HepG2 (cell line): Measurements from ENCODE around the gene CTU2. TPM values are rescaled to one million over a fixed set of nuclear protein-coding genes. Genes with fewer than 3 reads are reported as not detected.

Experiments used
- ARNT ChIP-seq: fragments of 450-650 bp; IDR thresholded peaks from 2 replicates; pipeline ENCODE4 v1.6.1; 2017
- CEBPZ ChIP-seq: IDR thresholded peaks from 2 replicates; pipeline ENCODE4 v1.6.1; 2012; ENCODE audit warnings: low read length, improper control_type of control experiment
- GLI4 ChIP-seq: sonication (generic); formaldehyde crosslinking; IDR thresholded peaks from 2 replicates; pipeline ENCODE4 v1.5.1; 2020; ENCODE audit warnings: missing genetic modification reagents, mild to moderate bottlenecking, moderate library complexity, borderline replicate concordance
- KLF11 ChIP-seq: IDR thresholded peaks from 2 replicates; pipeline ENCODE4 v1.6.1; 2016; ENCODE audit warnings: missing compliant biosample characterization
- KLF13 ChIP-seq: sonication (generic); formaldehyde crosslinking; IDR thresholded peaks from 2 replicates; pipeline ENCODE4 v1.4.0; 2020; ENCODE audit warnings: mild to moderate bottlenecking, missing genetic modification reagents
- MYC ChIP-seq: sonication (generic); formaldehyde crosslinking; IDR thresholded peaks from 2 replicates; pipeline ENCODE4 v1.9.0; 2021; ENCODE audit warnings: missing genetic modification reagents, borderline replicate concordance
- NFE2L1 ChIP-seq: sonication (generic); formaldehyde crosslinking; IDR thresholded peaks from 2 replicates; pipeline ENCODE4 v1.4.0; 2020; ENCODE audit warnings: missing genetic modification reagents, mild to moderate bottlenecking, borderline replicate concordance
- NKX3-1 ChIP-seq: sonication (generic); formaldehyde crosslinking; IDR thresholded peaks from 2 replicates; pipeline ENCODE4 v1.5.0; 2020; ENCODE audit warnings: missing genetic modification reagents
- NR2F2 ChIP-seq: IDR thresholded peaks from 2 replicates; pipeline ENCODE4 v1.6.1; 2012; ENCODE audit warnings: low read depth, inconsistent platforms, borderline replicate concordance
- PHF20 ChIP-seq: sonication (generic); formaldehyde crosslinking; IDR thresholded peaks from 2 replicates; pipeline ENCODE4 v1.5.0; 2020; ENCODE audit warnings: mild to moderate bottlenecking, missing genetic modification reagents
- RFXANK ChIP-seq: IDR thresholded peaks from 2 replicates; pipeline ENCODE4 v1.6.1; 2016
- SETDB1 ChIP-seq: sonication (generic); formaldehyde crosslinking; IDR thresholded peaks from 2 replicates; pipeline ENCODE4 v1.5.1; 2020; ENCODE audit warnings: missing genetic modification reagents, mild to moderate bottlenecking, borderline replicate concordance
- TAF15 ChIP-seq: fragments of 200-400 bp; formaldehyde crosslinking; IDR thresholded peaks from one replicate; pipeline ENCODE4 v1.6.1; 2018; ENCODE audit warnings: mild to moderate bottlenecking, low read depth, low read length; ENCODE audit not compliant: poor library complexity, severe bottlenecking
- ZBTB20 ChIP-seq: sonication (generic); formaldehyde crosslinking; IDR thresholded peaks from 2 replicates; pipeline ENCODE4 v1.8.1; 2023; ENCODE audit warnings: missing genetic modification reagents, low read depth, mild to moderate bottlenecking, borderline replicate concordance
- ZFP1 ChIP-seq: IDR thresholded peaks from 2 replicates; pipeline ENCODE4 v1.6.1; 2016
- ZKSCAN8 ChIP-seq: IDR thresholded peaks from 2 replicates; pipeline ENCODE4 v1.6.1; 2016; ENCODE audit warnings: borderline replicate concordance, missing genetic modification reagents, missing compliant biosample characterization
- ZMAT3 ChIP-seq: sonication (generic); formaldehyde crosslinking; conservative IDR thresholded peaks from 2 replicates; pipeline ENCODE4 v1.7.0; 2021; ENCODE audit warnings: missing genetic modification reagents
- ZNF292 ChIP-seq: sonication (generic); formaldehyde crosslinking; IDR thresholded peaks from 2 replicates; pipeline ENCODE4 v1.8.1; 2022; ENCODE audit warnings: mild to moderate bottlenecking, low read depth, missing genetic modification reagents, borderline replicate concordance
- ZNF496 ChIP-seq: sonication (generic); formaldehyde crosslinking; IDR thresholded peaks from 2 replicates; pipeline ENCODE4 v1.8.1; 2023; ENCODE audit warnings: mild to moderate bottlenecking, moderate library complexity, missing genetic modification reagents; ENCODE audit not compliant: insufficient replicate concordance
- ZNF510 ChIP-seq: sonication (generic); formaldehyde crosslinking; IDR thresholded peaks from 2 replicates; pipeline ENCODE4 v1.4.0; 2020; ENCODE audit warnings: low read depth, mild to moderate bottlenecking, missing genetic modification reagents
- ZNF557 ChIP-seq: sonication (generic); formaldehyde crosslinking; IDR thresholded peaks from 2 replicates; pipeline ENCODE4 v1.4.0; 2020; ENCODE audit warnings: missing genetic modification reagents
- ZNF746 ChIP-seq: sonication (generic); formaldehyde crosslinking; IDR thresholded peaks from 2 replicates; pipeline ENCODE4 v1.8.0; 2022; ENCODE audit warnings: mild to moderate bottlenecking, missing genetic modification reagents
- polyA plus RNA-seq, 8 experiments: library from polyadenylated mRNA; depleted of rRNA in 3 of 8; stranded (reverse) in 7 of 8; unstranded in 1 of 8; fragments of >200 nt; fragmentation: Illumina TruSeq in 4 of 8; extraction: Trizol in 4 of 8; gene quantifications; 2 replicates each; pipeline versions ENCODE4 v1.2.1 to v1.2.3, GENCODE V29; 2011 to 2016; ENCODE audit warnings: low read depth in 4 of 8, missing spikeins in 1 of 8, mixed read lengths in 1 of 8; ENCODE audit not compliant: insufficient read depth in 1 of 8
- total RNA-seq, 5 experiments: library from RNA; depleted of rRNA; stranded (reverse); fragments of >200 nt; fragmentation: Illumina TruSeq; extraction: Trizol; gene quantifications; 2 replicates each; pipeline ENCODE4 v1.2.3, GENCODE V29; 2016; ENCODE audit warnings: low read depth in 1 of 5
- TF ChIP-seq, protein P1 (sequence below): fragments of 450-650 bp; IDR thresholded peaks from 2 replicates; pipeline ENCODE4 v1.6.1; 2016
- TF ChIP-seq, protein P2 (sequence below): sonication (generic); formaldehyde crosslinking; IDR thresholded peaks from 2 replicates; pipeline ENCODE4 v1.4.0; 2020; ENCODE audit warnings: missing genetic modification reagents, borderline replicate concordance

Gene CTU2
- total and polyA plus RNA-seq, 2 of the 13 experiments (the other 11 are each of a cell fraction or from before 2014, with no cell fraction given) = 13.3 to 21.9 TPM

GRCh38 chr16:88759245-88759975, 53.1 kb downstream of the CTU2 start (continued):
- TF ChIP-seq NFE2L1 (CRISPR knock-in tag) (no peak), RFXANK (CRISPR knock-in tag) (0 out of 2 replicates have a peak, but pooled peaks have one; percentile 73), CEBPZ (no peak), ZNF496 (CRISPR knock-in tag) (no peak), ARNT (no peak), GLI4 (CRISPR knock-in tag) (no peak; the same call in 1 of the 2 replicates), ZNF292 (CRISPR knock-in tag) (peak; percentile 36; the same call in 1 of the 2 replicates), NR2F2 (no peak), MYC (CRISPR knock-in tag) (peak; percentile 61), ZNF746 (CRISPR knock-in tag) (peak; percentile 28; the same call in 1 of the 2 replicates), PHF20 (peak; percentile 65), KLF11 (CRISPR knock-in tag) (no peak; the same call in 1 of the 2 replicates), ZFP1 (CRISPR knock-in tag) (peak; percentile 90), SETDB1 (CRISPR knock-in tag) (no peak), ZKSCAN8 (CRISPR knock-in tag) (peak; percentile 84; the same call in 1 of the 2 replicates), ZMAT3 (CRISPR knock-in tag) (no peak), TAF15 (peak; percentile 83), NKX3-1 (CRISPR knock-in tag) (no peak), ZBTB20 (CRISPR knock-in tag) (no peak; the same call in 1 of the 2 replicates), ZNF557 (CRISPR knock-in tag) (peak; percentile 38), ZNF510 (CRISPR knock-in tag) (no peak; the same call in 1 of the 2 replicates), KLF13 (CRISPR knock-in tag) (no peak)
- TF ChIP-seq, protein P1, sequence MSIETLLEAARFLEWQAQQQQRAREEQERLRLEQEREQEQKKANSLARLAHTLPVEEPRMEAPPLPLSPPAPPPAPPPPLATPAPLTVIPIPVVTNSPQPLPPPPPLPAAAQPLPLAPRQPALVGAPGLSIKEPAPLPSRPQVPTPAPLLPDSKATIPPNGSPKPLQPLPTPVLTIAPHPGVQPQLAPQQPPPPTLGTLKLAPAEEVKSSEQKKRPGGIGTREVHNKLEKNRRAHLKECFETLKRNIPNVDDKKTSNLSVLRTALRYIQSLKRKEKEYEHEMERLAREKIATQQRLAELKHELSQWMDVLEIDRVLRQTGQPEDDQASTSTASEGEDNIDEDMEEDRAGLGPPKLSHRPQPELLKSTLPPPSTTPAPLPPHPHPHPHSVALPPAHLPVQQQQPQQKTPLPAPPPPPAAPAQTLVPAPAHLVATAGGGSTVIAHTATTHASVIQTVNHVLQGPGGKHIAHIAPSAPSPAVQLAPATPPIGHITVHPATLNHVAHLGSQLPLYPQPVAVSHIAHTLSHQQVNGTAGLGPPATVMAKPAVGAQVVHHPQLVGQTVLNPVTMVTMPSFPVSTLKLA = peak; percentile 41; the same call in 1 of the 2 replicates
- TF ChIP-seq, protein P2, sequence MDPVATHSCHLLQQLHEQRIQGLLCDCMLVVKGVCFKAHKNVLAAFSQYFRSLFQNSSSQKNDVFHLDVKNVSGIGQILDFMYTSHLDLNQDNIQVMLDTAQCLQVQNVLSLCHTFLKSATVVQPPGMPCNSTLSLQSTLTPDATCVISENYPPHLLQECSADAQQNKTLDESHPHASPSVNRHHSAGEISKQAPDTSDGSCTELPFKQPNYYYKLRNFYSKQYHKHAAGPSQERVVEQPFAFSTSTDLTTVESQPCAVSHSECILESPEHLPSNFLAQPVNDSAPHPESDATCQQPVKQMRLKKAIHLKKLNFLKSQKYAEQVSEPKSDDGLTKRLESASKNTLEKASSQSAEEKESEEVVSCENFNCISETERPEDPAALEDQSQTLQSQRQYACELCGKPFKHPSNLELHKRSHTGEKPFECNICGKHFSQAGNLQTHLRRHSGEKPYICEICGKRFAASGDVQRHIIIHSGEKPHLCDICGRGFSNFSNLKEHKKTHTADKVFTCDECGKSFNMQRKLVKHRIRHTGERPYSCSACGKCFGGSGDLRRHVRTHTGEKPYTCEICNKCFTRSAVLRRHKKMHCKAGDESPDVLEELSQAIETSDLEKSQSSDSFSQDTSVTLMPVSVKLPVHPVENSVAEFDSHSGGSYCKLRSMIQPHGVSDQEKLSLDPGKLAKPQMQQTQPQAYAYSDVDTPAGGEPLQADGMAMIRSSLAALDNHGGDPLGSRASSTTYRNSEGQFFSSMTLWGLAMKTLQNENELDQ (CRISPR knock-in tag) = no peak
